ENCODE data around the gene MSH5.
"Not testable (repeated sequence)": the region's sequence is repeated elsewhere in the genome, so short reads cannot be mapped to it uniquely, and the experiment has no call there.

Gene MSH5

DNA sequence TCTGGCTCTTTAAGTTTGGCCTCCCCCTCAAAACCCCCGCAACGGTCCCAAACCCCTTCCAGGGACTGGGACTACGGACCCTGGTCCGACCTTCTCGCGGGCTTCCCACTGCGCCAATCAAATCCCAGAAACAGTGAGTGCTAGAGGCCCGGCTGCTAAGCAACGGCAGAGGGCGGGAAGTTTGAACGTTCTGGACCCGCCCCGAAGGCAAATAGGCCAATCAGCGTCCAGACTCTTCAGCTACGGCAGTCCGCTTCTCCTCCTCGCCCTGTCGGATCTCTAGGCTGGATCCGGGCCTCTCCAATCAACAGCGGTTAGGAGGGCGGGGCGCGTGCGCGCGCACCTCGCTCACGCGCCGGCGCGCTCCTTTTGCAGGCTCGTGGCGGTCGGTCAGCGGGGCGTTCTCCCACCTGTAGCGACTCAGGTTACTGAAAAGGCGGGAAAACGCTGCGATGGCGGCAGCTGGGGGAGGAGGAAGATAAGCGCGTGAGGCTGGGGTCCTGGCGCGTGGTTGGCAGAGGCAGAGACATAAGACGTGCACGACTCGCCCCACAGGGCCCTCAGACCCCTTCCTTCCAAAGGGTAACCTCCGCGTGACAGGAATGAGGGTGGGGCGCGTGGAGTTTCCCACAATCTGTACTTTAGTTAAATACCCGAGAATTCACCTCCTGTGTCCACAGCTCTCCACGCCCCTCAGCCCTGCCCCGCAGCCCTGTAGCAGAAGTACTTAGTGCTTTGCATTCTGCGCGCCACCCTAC is at the start of gene MSH5:
MSH5 (plus strand) TSS at position 367 of the 758 bp plus-strand sequence. CDS start 462 bp downstream, outside the sequence.
- DNase-seq: peak; percentile 92 to 98

DNA sequence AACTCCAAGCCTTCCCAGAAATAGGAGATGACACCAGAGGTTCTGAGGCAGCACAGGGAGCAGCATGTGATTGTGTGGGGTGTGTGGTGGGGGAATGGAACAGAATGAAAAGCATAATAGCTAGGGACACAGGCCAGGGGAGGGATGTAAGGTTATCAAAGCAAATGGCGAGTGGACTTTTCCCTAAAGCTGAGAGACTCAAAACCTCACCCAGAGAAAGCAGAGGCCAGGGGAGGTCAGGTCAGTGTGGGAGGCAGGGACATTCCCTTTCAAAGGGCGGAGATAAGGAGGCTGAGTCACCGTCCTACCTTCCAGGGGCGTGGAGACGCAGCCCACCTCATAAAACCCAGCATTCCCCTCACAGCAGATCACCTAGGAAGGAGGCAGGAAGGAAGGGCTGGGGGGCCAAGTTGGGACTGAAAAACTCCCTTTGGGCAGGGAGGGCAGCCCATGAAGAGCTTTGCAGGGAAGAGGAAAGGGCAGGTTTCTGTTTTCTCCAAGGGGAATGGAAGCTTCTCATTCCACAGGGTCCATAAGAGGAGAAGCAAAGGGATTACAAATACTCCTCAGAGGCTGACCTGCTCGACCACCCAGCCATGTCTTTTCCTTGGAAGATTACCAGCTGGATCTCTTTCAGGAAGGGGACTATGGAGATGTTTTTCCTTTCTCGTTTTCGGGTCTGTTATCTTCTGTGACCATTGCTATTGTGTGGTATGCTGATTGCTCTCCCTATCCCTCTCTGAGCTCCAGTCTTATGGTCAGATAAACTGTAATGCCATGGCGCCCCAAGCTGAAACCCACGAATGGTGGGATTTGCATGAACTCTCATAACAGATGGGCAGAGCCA is 49.4 kb upstream of the MSH5 start:
- no peak for DNase-seq

DNA sequence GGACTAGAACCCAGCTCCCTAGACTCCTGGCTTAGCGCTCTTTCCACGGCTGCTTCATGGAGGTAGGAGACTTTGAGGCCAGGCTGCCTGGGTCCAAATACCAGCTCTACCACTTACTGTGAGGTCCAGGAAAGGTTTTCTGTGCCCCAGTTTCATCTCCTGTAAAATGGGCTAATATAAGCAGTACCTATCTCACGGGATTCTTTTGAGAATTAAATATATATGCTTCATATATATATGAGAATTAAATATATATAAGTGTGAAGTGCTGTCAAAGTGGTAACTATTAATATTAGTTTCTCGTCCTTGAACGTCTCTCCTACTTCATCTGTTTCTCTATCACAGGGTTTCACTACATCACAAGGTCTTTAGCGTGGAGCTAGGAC is 48.7 kb upstream of the MSH5 start:
- no peak for DNase-seq

GRCh38 chr6:31691564-31692108 is 48.2 kb upstream of the MSH5 start:
- no peak for DNase-seq

- no peak for DNase-seq
Measured at GRCh38 chr6:31692353-31692752, 47.5 kb upstream of the MSH5 start.

DNA sequence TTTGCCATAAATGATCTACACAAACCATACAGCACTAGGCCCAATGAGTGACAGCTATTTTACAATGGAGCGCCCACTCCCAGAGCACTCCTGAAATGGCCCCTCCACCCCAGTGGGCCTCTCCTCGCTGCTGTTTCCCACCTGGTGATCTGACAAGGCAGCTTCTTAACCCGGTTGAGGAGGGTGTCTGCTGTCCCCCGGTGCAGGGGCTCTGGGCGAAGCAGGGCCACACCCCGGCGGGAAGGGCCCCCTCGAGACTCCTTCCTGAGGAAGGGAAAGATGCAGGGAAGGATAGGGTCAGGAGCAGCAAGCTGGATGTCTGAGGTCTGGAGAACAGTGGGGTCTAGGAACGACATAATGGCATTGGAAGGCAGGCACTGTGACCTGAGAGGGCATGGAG is 46.9 kb upstream of the MSH5 start:
- DNase-seq: no peak

DNA sequence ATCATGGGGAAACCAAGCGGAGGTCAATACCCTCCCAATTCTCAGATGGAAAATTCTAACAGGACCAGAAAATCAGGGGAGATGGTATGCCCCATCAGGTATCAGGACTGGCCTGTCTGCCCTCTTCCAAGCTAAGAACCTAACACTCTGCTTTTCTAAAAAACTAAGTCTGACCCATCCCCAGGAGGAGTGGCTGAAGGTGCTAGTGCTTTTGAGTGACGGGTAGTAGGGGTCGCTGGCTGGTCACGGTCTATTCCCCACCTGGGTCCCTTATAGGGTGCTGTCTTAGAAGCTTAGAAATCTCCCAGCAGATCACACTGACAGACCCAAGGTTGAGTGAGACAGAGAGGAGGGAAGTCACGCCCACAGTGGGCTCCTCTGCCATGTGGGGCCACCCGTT is 46.3 kb upstream of the MSH5 start:
- DNase-seq: no peak

DNA sequence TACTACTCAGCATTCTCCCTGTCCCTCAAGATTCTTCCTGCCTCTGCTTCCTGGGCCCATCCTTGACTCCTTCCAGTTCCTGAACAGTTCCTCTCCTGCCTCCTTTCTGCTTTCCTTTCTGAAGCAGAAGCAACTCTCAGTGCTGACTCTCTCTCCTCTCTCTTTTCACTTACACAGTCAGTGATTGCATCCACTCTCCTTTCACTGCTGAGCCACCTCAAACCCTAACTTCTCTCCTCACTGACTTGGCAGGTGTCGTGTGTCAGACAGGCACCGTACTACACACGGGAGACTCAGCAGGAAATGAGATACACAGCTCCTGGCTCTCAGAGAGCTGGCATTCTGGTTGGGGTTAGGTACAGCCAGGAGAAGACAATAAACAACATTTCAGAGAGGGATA is 42.2 kb upstream of the MSH5 start:
- DNase-seq: no peak

DNA sequence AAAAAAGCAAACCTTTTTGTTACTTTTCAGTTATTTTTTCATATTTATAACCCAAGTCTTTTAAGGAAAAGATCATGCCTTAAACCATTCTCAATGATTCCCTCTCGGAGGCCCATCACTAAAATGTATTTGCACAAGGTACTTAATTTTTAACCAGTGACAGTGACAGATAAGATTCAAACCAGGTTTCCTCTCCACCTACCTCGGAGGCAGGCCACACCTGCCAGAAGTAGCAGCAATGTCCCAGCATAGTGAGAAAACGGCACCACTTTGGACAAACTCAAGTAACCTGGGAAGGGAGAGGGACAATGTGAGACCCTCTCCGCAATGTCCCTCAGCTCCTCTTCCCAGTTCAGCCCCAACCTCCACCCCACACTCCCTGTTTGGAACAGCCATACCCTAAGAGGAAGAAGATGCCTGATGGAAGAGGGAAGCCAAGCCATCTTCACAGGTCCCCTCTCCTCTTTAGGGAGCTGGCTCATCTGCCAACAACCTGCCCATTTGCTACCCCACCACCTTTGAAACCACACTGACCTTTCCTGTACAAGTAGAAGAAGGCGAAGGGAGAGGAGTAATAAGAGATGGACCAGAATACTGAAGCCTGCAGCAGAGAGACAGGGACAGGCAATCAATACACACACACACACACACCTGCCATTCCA is 38.9 kb upstream of the MSH5 start:
- no peak for DNase-seq

GRCh38 chr6:31701666-31702404 is 38.0 kb upstream of the MSH5 start:
- DNase-seq: no peak

GRCh38 chr6:31702405-31702818 is 37.4 kb upstream of the MSH5 start:
- no peak for DNase-seq

DNA sequence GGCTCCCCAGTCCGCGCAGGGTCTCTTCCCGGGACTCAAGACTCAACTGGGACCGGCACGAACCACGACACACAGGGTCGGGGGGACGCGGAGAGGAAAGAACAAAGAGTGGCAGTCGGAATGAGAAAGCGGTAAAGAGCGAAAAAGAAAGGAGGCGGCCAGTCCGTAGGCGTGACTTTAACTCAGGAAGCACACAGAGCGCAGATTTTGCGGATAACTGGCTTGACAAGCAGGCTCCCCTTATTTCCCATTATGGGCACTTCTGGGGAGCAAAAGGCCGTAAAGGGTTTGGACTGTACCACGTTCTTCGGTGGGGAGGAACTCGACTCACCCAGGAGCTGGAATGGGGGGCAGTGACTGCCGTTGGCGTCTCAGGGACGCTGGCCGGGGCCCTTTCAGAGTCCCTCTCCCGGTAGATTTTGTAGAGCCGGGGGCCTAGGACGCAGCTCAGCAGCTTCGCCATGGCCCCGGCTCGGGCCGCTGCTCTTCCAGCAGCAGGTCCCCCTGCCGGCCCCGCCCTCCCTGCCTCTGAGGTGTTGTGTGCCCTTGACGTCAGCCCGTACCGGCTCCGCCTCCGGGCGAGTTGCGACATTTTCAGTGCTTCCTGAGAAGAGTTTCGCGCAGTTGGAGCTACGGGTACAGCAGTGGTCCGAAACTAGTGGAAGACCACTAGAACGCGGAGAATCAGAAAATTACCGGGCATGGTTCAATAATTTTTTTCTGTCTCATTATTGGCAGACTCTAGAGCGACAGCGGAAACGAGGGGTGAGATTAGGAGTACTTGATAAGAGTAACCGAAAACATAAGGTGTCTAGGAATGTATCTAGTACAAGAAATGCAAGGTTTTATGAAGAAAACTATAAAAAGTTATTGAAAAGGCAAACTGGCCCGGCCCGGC is 36.7 kb upstream of the MSH5 start, which contains the start of gene ABHD16A:
ABHD16A (minus strand) TSS at position 506 of the 898 bp plus-strand sequence; CDS start at position 463, 43 bp downstream.
- peak; percentile 85 to 96 for DNase-seq

- no peak for DNase-seq
Measured at GRCh38 chr6:31705931-31706330, 33.9 kb upstream of the MSH5 start.

DNA sequence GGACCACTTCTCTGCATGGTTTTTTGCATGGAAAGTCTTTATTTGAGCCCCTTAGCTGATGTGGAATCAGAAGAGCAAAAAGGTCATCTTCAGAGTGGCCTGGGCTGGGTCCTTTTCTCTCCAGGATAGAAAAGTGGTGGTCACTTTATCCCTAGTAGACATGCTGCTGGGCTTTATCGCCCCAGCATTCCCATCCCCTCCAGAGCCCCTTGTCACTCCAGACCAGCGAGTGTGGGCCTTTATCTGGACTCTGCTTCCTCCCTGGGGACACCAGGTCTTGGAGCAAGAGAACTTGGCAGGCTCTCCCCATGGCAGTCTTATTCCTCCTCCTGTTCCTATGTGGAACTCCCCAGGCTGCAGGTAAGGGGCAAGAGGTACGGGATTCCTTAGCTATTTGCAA is 33.2 kb upstream of the MSH5 start, which contains the start of gene LY6G6F:
LY6G6F (plus strand) TSS at position 268 of the 400 bp plus-strand sequence; CDS start at position 309, 41 bp downstream.
- DNase-seq: no peak

DNA sequence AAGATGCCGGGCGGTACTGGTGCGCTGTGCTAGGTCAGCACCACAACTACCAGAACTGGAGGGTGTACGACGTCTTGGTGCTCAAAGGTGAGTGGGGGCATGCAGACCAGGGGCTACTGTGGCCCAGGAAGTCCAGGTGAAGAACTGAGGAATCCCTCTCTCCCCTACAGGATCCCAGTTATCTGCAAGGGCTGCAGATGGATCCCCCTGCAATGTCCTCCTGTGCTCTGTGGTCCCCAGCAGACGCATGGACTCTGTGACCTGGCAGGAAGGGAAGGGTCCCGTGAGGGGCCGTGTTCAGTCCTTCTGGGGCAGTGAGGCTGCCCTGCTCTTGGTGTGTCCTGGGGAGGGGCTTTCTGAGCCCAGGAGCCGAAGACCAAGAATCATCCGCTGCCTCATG is 32.1 kb upstream of the MSH5 start:
- DNase-seq: no peak

- no peak for DNase-seq
Measured at GRCh38 chr6:31708224-31708623, 31.6 kb upstream of the MSH5 start.

- not testable (repeated sequence) for DNase-seq
Measured at GRCh38 chr6:31709157-31709556, 30.6 kb upstream of the MSH5 start.

DNA sequence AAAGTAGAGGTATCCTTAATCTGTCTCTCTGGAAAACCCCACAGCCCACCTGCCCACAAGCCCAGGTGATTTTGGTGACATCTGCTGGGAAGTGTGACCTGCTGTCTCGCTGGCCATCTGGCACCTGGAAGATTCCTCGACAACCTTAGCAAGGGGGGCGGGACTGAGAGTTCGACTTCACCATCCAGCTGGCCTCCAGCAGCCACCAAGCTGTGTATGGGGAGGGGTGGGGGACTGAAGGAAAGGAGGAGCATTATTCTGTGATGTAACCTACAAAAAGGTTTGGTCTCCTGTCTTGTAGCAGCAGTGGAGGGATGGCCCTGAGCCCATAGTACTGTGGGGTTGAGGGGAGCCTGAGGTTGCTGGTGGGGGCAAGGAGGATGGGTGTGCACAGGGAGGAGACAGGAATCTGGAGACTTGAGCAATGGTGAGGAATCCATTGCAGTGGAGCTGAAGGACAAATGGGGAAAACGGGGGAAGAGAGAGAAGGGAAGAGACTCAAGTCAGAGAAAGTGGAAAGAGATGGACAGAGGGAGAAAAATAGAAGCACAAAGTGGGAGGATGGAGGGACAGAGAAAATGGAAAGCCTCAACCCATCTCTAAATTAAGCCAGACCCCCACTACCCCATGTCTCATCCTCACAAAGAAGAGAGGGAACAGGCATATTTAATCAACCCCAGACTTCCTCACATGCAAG is 29.1 kb upstream of the MSH5 start:
- DNase-seq: no peak

GRCh38 chr6:31711233-31711632 is 28.6 kb upstream of the MSH5 start:
- DNase-seq: no peak

DNA sequence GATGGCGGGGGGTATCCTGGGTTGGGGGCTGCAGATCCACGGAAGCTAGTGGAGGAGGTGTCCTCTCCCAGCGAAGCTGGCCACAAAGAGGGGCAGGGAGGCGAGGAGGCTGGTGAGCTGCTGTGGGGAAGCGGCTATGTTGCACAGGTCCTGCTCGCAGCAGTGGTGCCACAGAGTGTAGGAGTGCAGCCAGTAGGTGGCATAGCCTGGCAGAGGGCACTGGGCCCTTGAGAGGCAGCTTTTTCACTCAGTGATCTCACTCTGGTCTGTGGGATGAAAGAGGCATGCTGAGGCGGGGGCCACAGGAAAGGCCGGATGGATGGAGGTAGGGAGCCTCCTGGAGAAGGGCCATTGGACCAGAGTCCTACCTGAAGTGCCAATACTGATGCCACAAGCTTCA is 27.5 kb upstream of the MSH5 start:
- DNase-seq: no peak

GRCh38 chr6:31713465-31713864 is 26.3 kb upstream of the MSH5 start:
- DNase-seq: no peak
